ENCODE data around the gene ASXL1. TPM values are rescaled to one million over a fixed set of nuclear protein-coding genes. Genes with fewer than 3 reads are reported as not detected.

Gene ASXL1
- total and polyA plus RNA-seq, 10 donors: 14.1 to 149 (median 96.8) TPM

DNA sequence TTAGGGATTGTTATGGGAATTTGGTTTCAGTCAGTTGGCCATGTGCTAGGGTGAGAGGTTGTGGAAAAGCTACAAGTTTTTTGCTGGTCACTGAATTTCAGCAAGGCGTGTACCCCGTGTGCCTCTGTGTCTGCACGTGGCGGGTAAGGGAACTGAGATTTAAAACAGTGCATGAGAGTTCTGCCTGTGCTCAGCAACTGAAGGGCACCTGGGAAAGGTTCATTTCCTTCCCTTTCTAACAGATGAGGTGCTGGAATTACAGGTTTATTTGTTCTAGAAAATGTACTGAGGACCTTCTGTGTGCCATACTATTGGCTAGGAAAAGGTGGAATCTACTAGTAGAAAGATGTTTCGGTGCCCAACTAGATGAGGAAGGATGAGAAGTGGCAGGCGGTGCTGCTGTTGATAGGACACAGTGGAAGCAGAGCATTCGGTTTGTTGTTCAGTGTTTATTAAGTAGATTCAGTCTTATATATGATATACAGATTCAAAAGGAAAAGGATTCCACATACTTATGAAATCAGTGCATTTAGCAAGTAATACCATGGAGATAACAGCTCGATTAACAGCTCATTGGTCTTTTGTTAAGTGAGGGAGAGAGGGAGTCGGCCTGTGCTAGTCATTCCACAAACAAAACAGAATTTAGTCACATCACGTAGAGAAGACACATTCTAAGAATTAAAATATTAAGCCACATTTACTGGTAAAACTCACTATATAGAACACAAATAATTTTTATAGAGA, 84.7 kb downstream of the ASXL1 start:
- DNase-seq: no peak
- Histone ChIP-seq H3K27me3 (replicated peaks in 1 of 7) (no peaks in the 10 kb centered on the region), H3K36me3 (peaks cover 5 to 96% (median 48%) of the 10 kb centered on the region in 6 donors), H3K27ac (peak overlapping the region in 1 of 8 donors; percentile 7), H3K9me3 (no peaks in the 10 kb centered on the region), H3K4me1 (peaks cover 0 to 49% (median 27%) of the 10 kb centered on the region in 6 donors), H3K4me3 (no peak overlapping the region)
- intact Hi-C loops (cut with DNase I; ENCODE audit: low total_unique reads): no loop called here
- TF ChIP-seq, protein P1, sequence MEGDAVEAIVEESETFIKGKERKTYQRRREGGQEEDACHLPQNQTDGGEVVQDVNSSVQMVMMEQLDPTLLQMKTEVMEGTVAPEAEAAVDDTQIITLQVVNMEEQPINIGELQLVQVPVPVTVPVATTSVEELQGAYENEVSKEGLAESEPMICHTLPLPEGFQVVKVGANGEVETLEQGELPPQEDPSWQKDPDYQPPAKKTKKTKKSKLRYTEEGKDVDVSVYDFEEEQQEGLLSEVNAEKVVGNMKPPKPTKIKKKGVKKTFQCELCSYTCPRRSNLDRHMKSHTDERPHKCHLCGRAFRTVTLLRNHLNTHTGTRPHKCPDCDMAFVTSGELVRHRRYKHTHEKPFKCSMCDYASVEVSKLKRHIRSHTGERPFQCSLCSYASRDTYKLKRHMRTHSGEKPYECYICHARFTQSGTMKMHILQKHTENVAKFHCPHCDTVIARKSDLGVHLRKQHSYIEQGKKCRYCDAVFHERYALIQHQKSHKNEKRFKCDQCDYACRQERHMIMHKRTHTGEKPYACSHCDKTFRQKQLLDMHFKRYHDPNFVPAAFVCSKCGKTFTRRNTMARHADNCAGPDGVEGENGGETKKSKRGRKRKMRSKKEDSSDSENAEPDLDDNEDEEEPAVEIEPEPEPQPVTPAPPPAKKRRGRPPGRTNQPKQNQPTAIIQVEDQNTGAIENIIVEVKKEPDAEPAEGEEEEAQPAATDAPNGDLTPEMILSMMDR (IDR thresholded peaks at IDR 0.05 in 8 of 11, conservative IDR thresholded peaks at IDR 0.05 in 3 of 11): no peak
- TF ChIP-seq POLR2A (IDR thresholded peaks at IDR 0.05): no peak
- TF ChIP-seq POLR2AphosphoS5 (IDR thresholded peaks at IDR 0.05): peak in 1 of 3 donors; percentile 25
- 71 to 80% (median 74%) methylated on average over 10 of the region's 10 CpGs for WGBS, 5 donors

GRCh38 chr20:32443386-32443974, 85.3 kb downstream of the ASXL1 start:
- Histone ChIP-seq H3K36me3 (peaks cover under 1 to 96% (median 44%) of the 10 kb centered on the region in 6 donors), H3K4me1 (peaks cover 0 to 56% (median 30%) of the 10 kb centered on the region in 6 donors), H3K4me3 (no peak overlapping the region), H3K27ac (peak overlapping the region in 2 of 8 donors; percentile 7 to 47), H3K9me3 (no peaks in the 10 kb centered on the region), H3K27me3 (replicated peaks in 1 of 7) (no peaks in the 10 kb centered on the region)
- WGBS, 5 donors: 73 to 78% (median 76%) methylated on average over 3 of the region's 3 CpGs
- intact Hi-C loops (cut with DNase I; ENCODE audit: low total_unique reads): no loop called here
- TF ChIP-seq POLR2A (IDR thresholded peaks at IDR 0.05): no peak
- TF ChIP-seq, protein P1 (IDR thresholded peaks at IDR 0.05 in 8 of 11, conservative IDR thresholded peaks at IDR 0.05 in 3 of 11): no peak
- no peak for TF ChIP-seq POLR2AphosphoS5 (IDR thresholded peaks at IDR 0.05)
- no peak for DNase-seq

DNA sequence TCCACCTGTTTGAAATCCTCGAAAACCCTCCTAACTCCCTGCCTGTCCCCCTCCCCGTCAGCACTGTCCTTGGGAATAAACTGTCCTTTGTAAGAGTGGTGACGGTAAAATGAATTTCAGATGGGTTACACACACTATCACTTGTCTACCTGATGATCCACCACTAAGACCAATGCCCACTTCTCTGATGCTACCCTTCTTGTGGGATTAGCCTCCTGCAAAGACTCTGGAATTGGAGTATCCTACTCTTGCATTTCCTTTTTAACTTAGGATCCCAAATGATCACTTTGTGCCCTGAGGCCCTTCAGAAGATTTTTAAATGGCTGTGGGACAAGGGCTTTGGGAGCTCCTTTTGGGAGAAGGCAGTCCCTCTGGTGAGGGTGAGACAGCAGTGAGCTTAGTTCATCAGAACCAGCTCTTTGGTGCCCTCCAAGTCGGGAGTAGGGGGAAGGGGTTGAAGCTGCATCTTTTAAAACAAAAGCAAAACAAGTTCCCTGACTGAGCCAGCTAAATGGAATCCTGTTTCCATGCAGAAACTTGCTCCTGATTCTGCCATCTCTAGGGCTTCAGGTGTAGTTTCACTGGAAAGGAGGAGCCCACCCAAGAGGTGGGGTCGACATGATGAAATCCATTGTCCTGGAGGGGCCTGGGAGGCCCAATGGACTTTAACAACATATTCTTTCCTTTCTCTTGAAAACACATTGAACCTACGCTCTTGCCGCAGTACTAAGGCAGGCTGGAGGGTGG, 86.5 kb downstream of the ASXL1 start:
- H3K4me1 ChIP-seq: peaks cover 8 to 67% (median 38%) of the 10 kb centered on the region in 6 donors
- H3K27me3 ChIP-seq (replicated peaks in 1 of 7): no peaks in the 10 kb centered on the region
- 81 to 92% (median 88%) methylated on average over 7 of the region's 7 CpGs for WGBS, 5 donors
- intact Hi-C loops (cut with DNase I; ENCODE audit: low total_unique reads): no loop called here
- no peak overlapping the region for H3K4me3 ChIP-seq
- no peaks in the 10 kb centered on the region for H3K9me3 ChIP-seq
- H3K36me3 ChIP-seq: peaks cover 0 to 96% (median 38%) of the 10 kb centered on the region in 6 donors
- TF ChIP-seq POLR2AphosphoS5 (IDR thresholded peaks at IDR 0.05) (no peak), POLR2A (IDR thresholded peaks at IDR 0.05) (no peak)
- TF ChIP-seq, protein P1 (IDR thresholded peaks at IDR 0.05 in 8 of 11, conservative IDR thresholded peaks at IDR 0.05 in 3 of 11): no peak
- DNase-seq: no peak
- peak overlapping the region in 2 of 8 donors; percentile 1 to 40 for H3K27ac ChIP-seq
